GM12878 (cell line): ENCODE data around the gene ATP6V1F. TPM values are rescaled to one million over a fixed set of nuclear protein-coding genes. Genes with fewer than 3 reads are reported as not detected.

Experiments
- ATAC-seq: fragments of 200-7000 bp; cut with Tn5 transposase; 3 replicates; pipeline ENCODE4 v1.9.1; 2020; ENCODE audit warnings: mild to moderate bottlenecking, moderate library complexity
- BruUV-seq: library from RNA; stranded (reverse); fragments of 400-500 nt; replicated peaks from 2 replicates; lab custom pipeline; 2021; lab: Mats Ljungman, UMichigan
- CTCF ChIA-PET: fragments of 300-600 bp; sonication (Branson Sonifier 250); formaldehyde crosslinking; extraction: SDS; loops from one replicate; lab custom pipeline; 2021; ENCODE audit warnings: inconsistent platforms; lab: Yijun Ruan, JAX
- POLR2A ChIA-PET: fragments of 350-600 bp; formaldehyde crosslinking; extraction: SDS; loops from one replicate; lab custom pipeline; 2021; ENCODE audit warnings: inconsistent platforms; lab: Charles Lee
- RAD21 ChIA-PET: fragments of 300-600 bp; sonication (Branson Sonifier 250); formaldehyde crosslinking; loops from one replicate; lab custom pipeline; 2023; ENCODE audit warnings: antibody characterized with exemption; ENCODE audit not compliant: unreplicated experiment; lab: Charles Lee
- SMC1A ChIA-PET: fragments of 300-600 bp; sonication (Branson Sonifier 250); formaldehyde crosslinking; loops from one replicate; lab custom pipeline; 2023; ENCODE audit not compliant: unreplicated experiment, uncharacterized antibody; lab: Charles Lee
- DNase-seq: peaks from one replicate; pipeline ENCODE4 v3.0.0-alpha.2; 2011; ENCODE audit warnings: low read depth, low spot score
- FAIRE-seq: peaks from 3 replicates; lab custom pipeline; 2011; peaks lifted over from hg19 to GRCh38; lab: Jason Lieb, UNC
- H2AFZ ChIP-seq: 2 replicates; pipeline ENCODE4 v1.6.0; 2011; ENCODE audit warnings: low read depth, low read length, control low read depth; ENCODE audit not compliant: control insufficient read depth
- H3K27ac ChIP-seq: 2 replicates; pipeline ENCODE4 v1.5.1; 2011; ENCODE audit warnings: control low read depth; ENCODE audit not compliant: control insufficient read depth, insufficient read depth
- H3K27me3 ChIP-seq, 2 experiments: replicated peaks in 1 of 2; 2 replicates each; pipeline versions ENCODE4 v1.6.0 to v1.6.1; 2011; ENCODE audit warnings: low read length in 1 of 2; ENCODE audit not compliant: control insufficient read depth in 2 of 2, insufficient read depth in 2 of 2
- H3K36me3 ChIP-seq, 2 experiments: 2 replicates each; pipeline ENCODE4 v1.5.1; 2011; ENCODE audit warnings: low read length in 1 of 2; ENCODE audit not compliant: control insufficient read depth in 2 of 2, insufficient read depth in 2 of 2
- H3K4me1 ChIP-seq: 2 replicates; pipeline ENCODE4 v1.6.1; 2011; ENCODE audit warnings: mild to moderate bottlenecking, low read length, moderate library complexity, mixed read lengths; ENCODE audit not compliant: control insufficient read depth, insufficient read depth
- H3K4me2 ChIP-seq: 2 replicates; pipeline ENCODE4 v1.6.0; 2011; ENCODE audit warnings: control low read depth; ENCODE audit not compliant: control insufficient read depth, insufficient read depth
- H3K4me3 ChIP-seq: fragments of 200-600 bp; sonication (generic); 2 replicates; pipeline ENCODE4 v1.5.1; 2016
- H3K79me2 ChIP-seq: 2 replicates; pipeline ENCODE4 v1.6.0; 2011; ENCODE audit warnings: low read length; ENCODE audit not compliant: control insufficient read depth, insufficient read depth
- H3K9ac ChIP-seq: 2 replicates; pipeline ENCODE4 v1.8.0; 2011; ENCODE audit warnings: low read length, control low read depth, mixed read lengths; ENCODE audit not compliant: control insufficient read depth, insufficient read depth
- H3K9me3 ChIP-seq: replicated peaks from 3 replicates; pipeline ENCODE4 v1.5.1; 2011; ENCODE audit warnings: mild to moderate bottlenecking, low read length; ENCODE audit not compliant: control insufficient read depth, insufficient read depth
- H4K20me1 ChIP-seq: 2 replicates; pipeline ENCODE4 v1.6.0; 2011; ENCODE audit not compliant: control insufficient read depth, insufficient read depth
- ASH2L ChIP-seq: fragments of 300-600, 200-600 bp; sonication (generic); IDR thresholded peaks from 2 replicates; pipeline ENCODE4 v1.6.1; 2017; ENCODE audit warnings: low read depth, mild to moderate bottlenecking, borderline replicate concordance
- BMI1 ChIP-seq: fragments of 450-650 bp; IDR thresholded peaks from 2 replicates; pipeline ENCODE4 v1.6.1; 2016; ENCODE audit warnings: mild to moderate bottlenecking, moderate library complexity, borderline replicate concordance
- CEBPB ChIP-seq, 2 experiments: fragments of 150-350 bp in 1 of 2; IDR thresholded peaks; 2 replicates each; pipeline ENCODE4 v1.6.1; 2012 to 2014; ENCODE audit warnings: low read depth in 2 of 2, low read length in 2 of 2, borderline replicate concordance in 1 of 2, inconsistent platforms in 1 of 2
- FOXM1 ChIP-seq: IDR thresholded peaks from 2 replicates; pipeline ENCODE4 v1.6.1; 2012; ENCODE audit warnings: low read depth, mild to moderate bottlenecking, inconsistent platforms, low read length, moderate library complexity
- HCFC1 ChIP-seq: fragments of 150-350 bp; IDR thresholded peaks from 2 replicates; pipeline ENCODE4 v1.6.1; 2014; ENCODE audit warnings: low read length
- IKZF2 ChIP-seq, 2 experiments: fragments of 450-650 bp; IDR thresholded peaks; 2 replicates each; pipeline ENCODE4 v1.6.1; 2017; ENCODE audit warnings: mild to moderate bottlenecking in 2 of 2, moderate library complexity in 2 of 2
- MEF2A ChIP-seq: IDR thresholded peaks from 2 replicates; pipeline ENCODE4 v1.6.1; 2011; ENCODE audit warnings: low read depth, mild to moderate bottlenecking, low read length, moderate library complexity; ENCODE audit not compliant: insufficient read depth
- NFIC ChIP-seq: IDR thresholded peaks from 2 replicates; pipeline ENCODE4 v1.6.1; 2012; ENCODE audit warnings: low read depth, mild to moderate bottlenecking, inconsistent platforms, low read length, moderate library complexity
- RELB ChIP-seq: fragments of 450-650 bp; IDR thresholded peaks from 2 replicates; pipeline ENCODE4 v1.6.1; 2017; ENCODE audit warnings: low read depth, mild to moderate bottlenecking, moderate library complexity
- SMARCA5 ChIP-seq: fragments of 450-650 bp; IDR thresholded peaks from 2 replicates; pipeline ENCODE4 v1.6.1; 2017; ENCODE audit warnings: mild to moderate bottlenecking
- WGBS: methylation state at CpG from one replicate; pipeline ENCODE4 v1.1.6; 2016; ENCODE audit warnings: low lambda C conversion rate; ENCODE audit not compliant: insufficient replicate concordance, insufficient coverage; ENCODE audit errors: missing lambda C conversion rate; 5-methylcytosine and 5-hydroxymethylcytosine counted together
- in situ Hi-C: fragments of 300-500 bp; cut with MboI; formaldehyde crosslinking; loops from 9 replicates; pipeline ENCODE4 v1.14.3; 2018; ENCODE audit warnings: mixed read lengths
- intact Hi-C: fragments of 100-400 bp; cut with micrococcal nuclease; formaldehyde crosslinking; loops from one replicate; pipeline ENCODE4 v1.14.2; 2022; ENCODE audit not compliant: unreplicated experiment
- polyA plus RNA-seq, 11 experiments: library from polyadenylated mRNA; depleted of rRNA in 4 of 11; unstranded in 6 of 11; stranded (reverse) in 5 of 11; fragments of >200 nt; fragmentation: Nextera tagmentation in 4 of 11; fragmentation: Illumina TruSeq in 1 of 11; extraction: Ambion mirVana in 4 of 11; extraction: Trizol in 1 of 11; gene quantifications; 1 replicate in 1 of 11; 2 replicates in 10 of 11; pipeline versions ENCODE4 v1.2.1 to v1.2.3, GENCODE V29; 2011 to 2016; ENCODE audit warnings: inconsistent platforms in 2 of 11, missing spikeins in 2 of 11, low read depth in 1 of 11
- total RNA-seq, 4 experiments: library from RNA; depleted of rRNA in 3 of 4; stranded (reverse); fragments of >200 nt in 3 of 4; fragmentation: Illumina TruSeq in 1 of 4; extraction: Trizol in 1 of 4; gene quantifications; 2 replicates each; pipeline versions ENCODE4 v1.2.1 to v1.2.3, GENCODE V29; 2013 to 2021

Gene ATP6V1F
- total and polyA plus RNA-seq, 10 of the 15 experiments (the other 5 are each of a cell fraction or from before 2014, with no cell fraction given), result 111 to 343 (median 203) TPM

- CTCF ChIA-PET, result interaction anchor here (0.7 to 5.3 kb wide), 2 partner anchors 181 to 1323 kb away, joined by 4 to 41 read pairs; no protein-coding TSS in a partner anchor
Observed at GRCh38 chr7:128908750-128909624, 46.3 kb downstream of the ATP6V1F start.

More at GRCh38 chr7:128908750-128909624, 46.3 kb downstream of the ATP6V1F start:
- H3K9ac ChIP-seq, result no peak overlapping the region
- no peak for TF ChIP-seq SMARCA5
- TF ChIP-seq IKZF2 (IDR thresholded peaks at IDR 0.05), result no peak
- no peak for TF ChIP-seq RELB
- TF ChIP-seq CEBPB (IDR thresholded peaks at IDR 0.05; ENCODE audit: borderline replicate concordance in 1 of 2, low read depth in 2 of 2, low read length in 2 of 2), result no peak
- no peak for TF ChIP-seq BMI1
- TF ChIP-seq FOXM1, result no peak
- no peak for TF ChIP-seq HCFC1
- TF ChIP-seq ASH2L, result no peak
- TF ChIP-seq MEF2A, result no peak
- no peak for TF ChIP-seq NFIC
- POLR2A ChIA-PET, result interaction anchor here (4.4 kb wide), 1 partner anchor 31 kb away, joined by 23 read pairs; no protein-coding TSS in a partner anchor
- in situ Hi-C loops, result loop anchor here (5.0 kb wide), 2 partner anchors 183 to 303 kb away; no protein-coding TSS in a partner anchor
- RAD21 ChIA-PET, result interaction anchor here (1.7 to 3.0 kb wide), 2 partner anchors 31 to 182 kb away, joined by 5 to 12 read pairs; no protein-coding TSS in a partner anchor
- FAIRE-seq (no peak), DNase-seq (no peak), ATAC-seq (no peak)
- 73% methylated on average over 6 of the region's 6 CpGs for WGBS
- H3K79me2 ChIP-seq, result no peaks in the 10 kb centered on the region
- H3K27ac ChIP-seq, result no peak overlapping the region
- no peak overlapping the region for H3K4me2 ChIP-seq
- peaks cover 14% of the 10 kb centered on the region for H3K4me1 ChIP-seq
- no TSS peak for BruUV-seq
- SMC1A ChIA-PET, result interaction anchor here (0.6 to 1.3 kb wide), 2 partner anchors 28 to 50 kb away, joined by 3 read pairs; no protein-coding TSS in a partner anchor
- intact Hi-C loops, result no loop called here
- H4K20me1 ChIP-seq, result no peaks in the 10 kb centered on the region
- H3K36me3 ChIP-seq, result no peaks in the 10 kb centered on the region
- H3K27me3 ChIP-seq, result no peaks in the 10 kb centered on the region
- H3K9me3 ChIP-seq, result no peaks in the 10 kb centered on the region
- H2AFZ ChIP-seq, result no peak overlapping the region
- H3K4me3 ChIP-seq, result no peak overlapping the region
